ENCODE results near the gene SLBP. TPM values are rescaled to one million over a fixed set of nuclear protein-coding genes. Genes with fewer than 3 reads are reported as not detected.

Gene SLBP
- total RNA-seq, 1 donor from 2014 or later: 40.2 TPM

DNA sequence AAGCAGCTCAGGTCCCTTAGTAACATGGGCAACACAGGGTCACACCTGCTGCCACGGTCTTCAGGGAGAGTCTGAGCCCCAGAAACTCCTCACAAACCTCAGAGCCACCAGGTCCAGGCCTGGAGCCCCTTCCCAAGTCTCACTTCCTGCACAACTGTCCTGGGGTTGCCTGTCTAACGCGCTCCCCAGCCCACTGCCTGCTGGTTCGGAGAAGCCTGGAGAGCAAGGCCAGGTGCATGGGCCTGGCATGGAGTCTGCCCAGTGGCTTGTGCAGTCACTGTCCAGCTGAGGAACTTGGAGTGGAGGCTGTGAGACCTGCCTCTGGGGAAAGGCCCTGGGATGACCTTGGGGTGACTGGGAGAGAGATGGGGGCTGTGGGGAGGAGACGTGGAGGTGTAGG is 56.0 kb downstream of the SLBP start:
- H3K27me3 Mint-ChIP-seq: no peaks in the 10 kb centered on the region
- H3K9me3 Mint-ChIP-seq: no peaks in the 10 kb centered on the region
- H3K4me3 Mint-ChIP-seq: no peak overlapping the region
- H3K4me1 Mint-ChIP-seq (ENCODE audit: unreplicated experiment): no peaks in the 10 kb centered on the region
- H3K27ac Mint-ChIP-seq: no peak overlapping the region
- H3K36me3 Mint-ChIP-seq: no peaks in the 10 kb centered on the region
- TF ChIP-seq, protein P1, sequence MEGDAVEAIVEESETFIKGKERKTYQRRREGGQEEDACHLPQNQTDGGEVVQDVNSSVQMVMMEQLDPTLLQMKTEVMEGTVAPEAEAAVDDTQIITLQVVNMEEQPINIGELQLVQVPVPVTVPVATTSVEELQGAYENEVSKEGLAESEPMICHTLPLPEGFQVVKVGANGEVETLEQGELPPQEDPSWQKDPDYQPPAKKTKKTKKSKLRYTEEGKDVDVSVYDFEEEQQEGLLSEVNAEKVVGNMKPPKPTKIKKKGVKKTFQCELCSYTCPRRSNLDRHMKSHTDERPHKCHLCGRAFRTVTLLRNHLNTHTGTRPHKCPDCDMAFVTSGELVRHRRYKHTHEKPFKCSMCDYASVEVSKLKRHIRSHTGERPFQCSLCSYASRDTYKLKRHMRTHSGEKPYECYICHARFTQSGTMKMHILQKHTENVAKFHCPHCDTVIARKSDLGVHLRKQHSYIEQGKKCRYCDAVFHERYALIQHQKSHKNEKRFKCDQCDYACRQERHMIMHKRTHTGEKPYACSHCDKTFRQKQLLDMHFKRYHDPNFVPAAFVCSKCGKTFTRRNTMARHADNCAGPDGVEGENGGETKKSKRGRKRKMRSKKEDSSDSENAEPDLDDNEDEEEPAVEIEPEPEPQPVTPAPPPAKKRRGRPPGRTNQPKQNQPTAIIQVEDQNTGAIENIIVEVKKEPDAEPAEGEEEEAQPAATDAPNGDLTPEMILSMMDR (conservative IDR thresholded peaks at IDR 0.05): no peak
- no peak for DNase-seq (ENCODE audit: extremely low spot score, unreplicated experiment)

DNA sequence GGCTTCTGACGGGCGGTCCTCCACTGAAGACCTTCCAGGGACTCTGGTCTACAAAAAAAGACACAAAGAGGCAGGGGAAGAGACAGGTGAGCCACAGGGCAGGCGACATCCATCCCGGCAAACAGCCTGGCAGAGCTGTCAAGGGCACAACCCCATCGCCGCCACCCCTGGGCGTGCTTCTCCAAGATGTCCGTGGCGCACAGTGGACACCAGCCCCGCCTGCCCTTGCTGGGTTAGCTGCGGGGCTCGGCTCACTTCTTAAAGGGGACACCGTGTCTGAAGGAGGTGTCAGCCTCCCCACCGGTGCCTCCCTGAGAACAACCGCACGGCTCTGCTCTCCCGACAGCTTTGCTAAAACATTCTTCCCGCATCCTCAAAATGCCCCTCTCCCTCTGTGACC is 56.4 kb downstream of the SLBP start:
- Mint-ChIP-seq H3K4me1 (ENCODE audit: unreplicated experiment) (no peaks in the 10 kb centered on the region), H3K27me3 (no peaks in the 10 kb centered on the region), H3K27ac (no peak overlapping the region), H3K9me3 (no peaks in the 10 kb centered on the region), H3K36me3 (no peaks in the 10 kb centered on the region), H3K4me3 (no peak overlapping the region)
- no peak for DNase-seq (ENCODE audit: extremely low spot score, unreplicated experiment)
- TF ChIP-seq, protein P1 (conservative IDR thresholded peaks at IDR 0.05): no peak

DNA sequence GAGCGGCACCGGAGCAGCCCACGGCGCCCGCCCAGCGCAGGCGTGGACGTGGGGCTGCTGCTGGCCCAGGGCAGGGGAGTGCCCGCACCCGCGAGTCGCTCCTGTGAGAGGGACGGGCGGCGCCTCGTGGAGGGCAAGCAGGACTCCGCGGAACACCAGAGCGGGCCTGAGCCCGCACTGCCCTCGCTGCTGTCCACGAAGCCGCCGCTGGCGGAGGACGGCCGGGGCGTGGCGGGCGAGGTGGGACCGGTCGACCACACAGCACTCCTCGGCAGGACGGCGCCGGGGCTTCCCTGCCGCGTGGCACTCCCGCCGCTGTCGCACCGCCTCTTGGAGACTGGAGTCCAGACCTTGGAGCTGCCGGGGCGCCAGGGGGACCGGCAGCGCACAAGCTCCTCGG is 57.0 kb downstream of the SLBP start:
- H3K27ac Mint-ChIP-seq: no peak overlapping the region

DNA sequence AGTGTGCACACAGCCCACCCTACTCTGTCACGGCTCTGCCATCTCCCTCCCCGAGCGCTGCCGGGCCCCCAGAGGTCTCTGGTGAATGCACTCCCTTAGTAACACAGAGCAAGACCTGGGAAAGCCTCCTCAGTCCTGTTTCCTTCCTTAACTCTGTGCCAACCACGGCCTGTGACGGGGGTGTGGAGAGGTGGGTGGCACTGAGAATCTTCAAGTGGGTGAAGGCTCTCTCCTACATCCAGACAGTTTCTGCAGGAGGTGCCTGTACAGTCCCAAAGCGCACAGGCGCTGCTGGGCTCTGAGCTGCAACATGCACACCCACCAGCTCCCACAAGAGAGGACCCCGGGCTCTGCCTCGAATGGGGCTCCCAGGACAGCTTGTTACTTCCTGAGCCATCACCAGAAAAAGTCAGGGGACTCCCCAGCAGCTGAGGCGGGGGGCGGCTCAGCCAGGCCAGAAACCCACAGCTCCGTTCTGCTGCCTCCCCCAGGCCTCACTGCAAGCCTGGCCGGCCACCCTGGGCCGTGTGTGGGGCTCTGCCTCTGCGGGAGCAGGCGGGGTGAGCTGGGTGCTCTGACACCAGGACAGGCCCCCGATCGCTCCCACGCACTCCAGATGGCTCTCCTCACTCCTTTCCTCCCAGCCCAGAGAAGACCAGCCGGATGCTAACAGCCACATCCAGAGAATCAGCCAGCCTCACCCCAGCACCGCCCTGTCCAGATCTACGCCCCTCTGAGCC is 57.7 kb downstream of the SLBP start:
- Mint-ChIP-seq H3K9me3 (no peaks in the 10 kb centered on the region), H3K4me1 (ENCODE audit: unreplicated experiment) (no peaks in the 10 kb centered on the region), H3K36me3 (no peaks in the 10 kb centered on the region), H3K27me3 (no peaks in the 10 kb centered on the region), H3K27ac (no peak overlapping the region), H3K4me3 (no peak overlapping the region)
- TF ChIP-seq, protein P1 (conservative IDR thresholded peaks at IDR 0.05): no peak
- no peak for DNase-seq (ENCODE audit: extremely low spot score, unreplicated experiment)

More for the DNA sequence above, 57.0 kb downstream of the SLBP start:
- no peaks in the 10 kb centered on the region for H3K27me3 Mint-ChIP-seq
- TF ChIP-seq, protein P1 (conservative IDR thresholded peaks at IDR 0.05): no peak
- no peak for DNase-seq (ENCODE audit: extremely low spot score, unreplicated experiment)
- H3K9me3 Mint-ChIP-seq: no peaks in the 10 kb centered on the region
- no peak overlapping the region for H3K4me3 Mint-ChIP-seq
- H3K4me1 Mint-ChIP-seq (ENCODE audit: unreplicated experiment): no peaks in the 10 kb centered on the region
- H3K36me3 Mint-ChIP-seq: no peaks in the 10 kb centered on the region

DNA sequence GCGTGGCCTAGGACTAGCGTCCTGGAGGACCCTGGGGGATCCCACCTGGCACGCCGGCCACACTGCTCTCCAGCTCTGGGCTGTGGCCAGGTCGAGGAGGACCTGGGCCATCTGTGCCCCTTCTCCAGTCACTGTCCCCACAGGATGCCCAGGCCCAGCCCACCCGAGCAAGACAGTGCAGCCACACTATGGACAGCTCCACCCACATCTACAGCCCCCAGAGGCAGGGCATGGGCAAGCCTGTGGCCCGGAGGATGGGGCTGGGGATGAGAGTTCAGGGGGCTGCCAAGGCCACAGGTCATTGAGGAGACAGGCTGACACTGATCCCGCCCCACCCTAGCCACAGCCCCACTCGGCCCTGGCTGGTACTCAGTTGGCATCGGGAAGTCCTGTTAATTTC is 58.3 kb downstream of the SLBP start:
- TF ChIP-seq, protein P1 (conservative IDR thresholded peaks at IDR 0.05): no peak

More for the DNA sequence above, 58.3 kb downstream of the SLBP start:
- Mint-ChIP-seq H3K27ac (no peak overlapping the region), H3K4me1 (ENCODE audit: unreplicated experiment) (no peaks in the 10 kb centered on the region), H3K36me3 (no peaks in the 10 kb centered on the region), H3K27me3 (no peaks in the 10 kb centered on the region), H3K4me3 (no peak overlapping the region), H3K9me3 (no peaks in the 10 kb centered on the region)
- no peak for DNase-seq (ENCODE audit: extremely low spot score, unreplicated experiment)
